Transverse colon (tissue), 3 donors: ENCODE measurements around the gene HSF5.

Experiments
- CTCF ChIP-seq, 5 experiments: fragments of 200-600 bp in 3 of 5; fragments of 450-650 bp in 2 of 5; sonication (generic) in 3 of 5; IDR thresholded peaks; 1 replicate in 2 of 5; 2 replicates in 3 of 5; pipeline ENCODE4 v1.5.1; 2016 to 2017; ENCODE audit warnings: antibody characterized with exemption in 5 of 5, inconsistent platforms in 3 of 5, mild to moderate bottlenecking in 2 of 5, moderate library complexity in 1 of 5
- POLR2A ChIP-seq: fragments of 450-650 bp; IDR thresholded peaks from one replicate; pipeline ENCODE4 v1.6.1; 2016; ENCODE audit warnings: antibody characterized with exemption, mild to moderate bottlenecking, moderate library complexity

- TF ChIP-seq CTCF (IDR thresholded peaks at IDR 0.05) = no peak
- no peak for TF ChIP-seq POLR2A
These were observed 46.1 kb upstream of the HSF5 start for GRCh38 chr17:58534331-58534730.
